ENCODE data around the gene PHACTR1. TPM values are rescaled to one million over a fixed set of nuclear protein-coding genes. Genes with fewer than 3 reads are reported as not detected.

PHACTR1 gene
- total and polyA plus RNA-seq, 3 experiments from 2014 or later: 0.04 to 0.38 (median 0.04) TPM

- no peaks in the 10 kb centered on the region for H3K9me3 ChIP-seq (ENCODE audit: low read length)
- H3K4me3 Mint-ChIP-seq: no peak overlapping the region
- POLR2A ChIA-PET: no interaction called here
- no peaks in the 10 kb centered on the region for H3K4me1 Mint-ChIP-seq
- no peak overlapping the region for H3K4me3 ChIP-seq (ENCODE audit: low read length)
- H3K9me3 Mint-ChIP-seq: no peaks in the 10 kb centered on the region
- no peaks in the 10 kb centered on the region for H3K36me3 ChIP-seq (ENCODE audit: insufficient read depth, low read length)
- no peaks in the 10 kb centered on the region for H3K4me1 ChIP-seq (ENCODE audit: insufficient read depth, low read length)
- peaks cover 0 to 18% of the 10 kb centered on the region in 2 donors for H3K27me3 Mint-ChIP-seq
- no peak overlapping the region for H3K27ac Mint-ChIP-seq
- H3K27ac ChIP-seq (ENCODE audit: low read depth, low read length): no peak overlapping the region
- no peaks in the 10 kb centered on the region for H3K36me3 Mint-ChIP-seq
- no peaks in the 10 kb centered on the region for H3K27me3 ChIP-seq (ENCODE audit: insufficient read depth, low read length, poor library complexity, severe bottlenecking)
- CTCF ChIA-PET: no interaction called here
- DNase-seq: no peak
These were observed 81.8 kb downstream of the PHACTR1 start for GRCh38 chr6:12798326-12798725.

GRCh38 chr6:12800120-12800519, 83.6 kb downstream of the PHACTR1 start:
- no peak for DNase-seq
- H3K4me3 Mint-ChIP-seq: no peak overlapping the region
- H3K9me3 Mint-ChIP-seq: no peaks in the 10 kb centered on the region
- Histone ChIP-seq H3K9me3 (ENCODE audit: low read length) (no peaks in the 10 kb centered on the region), H3K36me3 (ENCODE audit: insufficient read depth, low read length) (no peaks in the 10 kb centered on the region), H3K27me3 (ENCODE audit: insufficient read depth, low read length, poor library complexity, severe bottlenecking) (no peaks in the 10 kb centered on the region), H3K4me3 (ENCODE audit: low read length) (no peak overlapping the region), H3K27ac (ENCODE audit: low read depth, low read length) (no peak overlapping the region), H3K4me1 (ENCODE audit: insufficient read depth, low read length) (no peaks in the 10 kb centered on the region)
- H3K36me3 Mint-ChIP-seq: no peaks in the 10 kb centered on the region
- H3K27ac Mint-ChIP-seq: no peak overlapping the region
- CTCF ChIA-PET: no interaction called here
- POLR2A ChIA-PET: no interaction called here
- no peaks in the 10 kb centered on the region for H3K4me1 Mint-ChIP-seq
- H3K27me3 Mint-ChIP-seq: peaks cover 0 to 18% of the 10 kb centered on the region in 2 donors

GRCh38 chr6:12801141-12801540, 84.6 kb downstream of the PHACTR1 start:
- no peak for DNase-seq
- ChIA-PET CTCF (no interaction called here), POLR2A (no interaction called here)
- Mint-ChIP-seq H3K36me3 (no peaks in the 10 kb centered on the region), H3K27me3 (peaks cover 1 to 18% of the 10 kb centered on the region in 2 donors), H3K27ac (no peak overlapping the region), H3K9me3 (no peaks in the 10 kb centered on the region), H3K4me3 (no peak overlapping the region), H3K4me1 (no peaks in the 10 kb centered on the region)
- H3K27me3 ChIP-seq (ENCODE audit: insufficient read depth, low read length, poor library complexity, severe bottlenecking): no peaks in the 10 kb centered on the region
- no peak overlapping the region for H3K4me3 ChIP-seq (ENCODE audit: low read length)
- H3K27ac ChIP-seq (ENCODE audit: low read depth, low read length): no peak overlapping the region
- H3K36me3 ChIP-seq (ENCODE audit: insufficient read depth, low read length): no peaks in the 10 kb centered on the region
- H3K9me3 ChIP-seq (ENCODE audit: low read length): no peaks in the 10 kb centered on the region
- H3K4me1 ChIP-seq (ENCODE audit: insufficient read depth, low read length): no peaks in the 10 kb centered on the region

GRCh38 chr6:12802440-12802839, 85.9 kb downstream of the PHACTR1 start:
- Mint-ChIP-seq H3K9me3 (no peaks in the 10 kb centered on the region), H3K4me3 (no peak overlapping the region), H3K36me3 (no peaks in the 10 kb centered on the region), H3K27ac (no peak overlapping the region), H3K4me1 (no peaks in the 10 kb centered on the region), H3K27me3 (peaks cover 1 to 12% of the 10 kb centered on the region in 2 donors)
- no peaks in the 10 kb centered on the region for H3K27me3 ChIP-seq (ENCODE audit: insufficient read depth, low read length, poor library complexity, severe bottlenecking)
- H3K36me3 ChIP-seq (ENCODE audit: insufficient read depth, low read length): no peaks in the 10 kb centered on the region
- no peak overlapping the region for H3K4me3 ChIP-seq (ENCODE audit: low read length)
- H3K9me3 ChIP-seq (ENCODE audit: low read length): no peaks in the 10 kb centered on the region
- POLR2A ChIA-PET: no interaction called here
- H3K27ac ChIP-seq (ENCODE audit: low read depth, low read length): no peak overlapping the region
- H3K4me1 ChIP-seq (ENCODE audit: insufficient read depth, low read length): no peaks in the 10 kb centered on the region
- CTCF ChIA-PET: no interaction called here
- no peak for DNase-seq

GRCh38 chr6:12803486-12803885, 86.9 kb downstream of the PHACTR1 start:
- Histone ChIP-seq H3K4me1 (ENCODE audit: insufficient read depth, low read length) (no peaks in the 10 kb centered on the region), H3K27ac (ENCODE audit: low read depth, low read length) (no peak overlapping the region), H3K9me3 (ENCODE audit: low read length) (no peaks in the 10 kb centered on the region), H3K36me3 (ENCODE audit: insufficient read depth, low read length) (no peaks in the 10 kb centered on the region), H3K4me3 (ENCODE audit: low read length) (no peak overlapping the region), H3K27me3 (ENCODE audit: insufficient read depth, low read length, poor library complexity, severe bottlenecking) (no peaks in the 10 kb centered on the region)
- Mint-ChIP-seq H3K27me3 (peaks cover 1 to 9% of the 10 kb centered on the region in 2 donors), H3K27ac (no peak overlapping the region), H3K9me3 (no peaks in the 10 kb centered on the region), H3K4me3 (no peak overlapping the region), H3K36me3 (no peaks in the 10 kb centered on the region), H3K4me1 (no peaks in the 10 kb centered on the region)
- ChIA-PET CTCF (no interaction called here), POLR2A (no interaction called here)
- DNase-seq: no peak

GRCh38 chr6:12804952-12805645, 88.5 kb downstream of the PHACTR1 start:
- no peak overlapping the region for H3K27ac ChIP-seq (ENCODE audit: low read depth, low read length)
- Mint-ChIP-seq H3K27ac (no peak overlapping the region), H3K36me3 (no peaks in the 10 kb centered on the region), H3K4me1 (no peaks in the 10 kb centered on the region), H3K27me3 (peaks cover 1 to 9% of the 10 kb centered on the region in 2 donors), H3K4me3 (no peak overlapping the region), H3K9me3 (no peaks in the 10 kb centered on the region)
- H3K9me3 ChIP-seq (ENCODE audit: low read length): no peaks in the 10 kb centered on the region
- no peak for DNase-seq
- no peaks in the 10 kb centered on the region for H3K36me3 ChIP-seq (ENCODE audit: insufficient read depth, low read length)
- no peaks in the 10 kb centered on the region for H3K4me1 ChIP-seq (ENCODE audit: insufficient read depth, low read length)
- CTCF ChIA-PET: no interaction called here
- no peak overlapping the region for H3K4me3 ChIP-seq (ENCODE audit: low read length)
- POLR2A ChIA-PET: no interaction called here
- no peaks in the 10 kb centered on the region for H3K27me3 ChIP-seq (ENCODE audit: insufficient read depth, low read length, poor library complexity, severe bottlenecking)

- Histone ChIP-seq H3K27me3 (ENCODE audit: insufficient read depth, low read length, poor library complexity, severe bottlenecking) (no peaks in the 10 kb centered on the region), H3K36me3 (ENCODE audit: insufficient read depth, low read length) (no peaks in the 10 kb centered on the region), H3K4me3 (ENCODE audit: low read length) (no peak overlapping the region), H3K9me3 (ENCODE audit: low read length) (no peaks in the 10 kb centered on the region), H3K27ac (ENCODE audit: low read depth, low read length) (no peak overlapping the region), H3K4me1 (ENCODE audit: insufficient read depth, low read length) (no peaks in the 10 kb centered on the region)
- H3K27me3 Mint-ChIP-seq: peaks cover 1 to 9% of the 10 kb centered on the region in 2 donors
- no peaks in the 10 kb centered on the region for H3K4me1 Mint-ChIP-seq
- CTCF ChIA-PET: no interaction called here
- no peaks in the 10 kb centered on the region for H3K36me3 Mint-ChIP-seq
- no peak overlapping the region for H3K4me3 Mint-ChIP-seq
- no peak for DNase-seq
- POLR2A ChIA-PET: no interaction called here
- H3K9me3 Mint-ChIP-seq: no peaks in the 10 kb centered on the region
- no peak overlapping the region for H3K27ac Mint-ChIP-seq
These were observed 89.6 kb downstream of the PHACTR1 start for GRCh38 chr6:12806136-12806535.

- H3K36me3 Mint-ChIP-seq: no peaks in the 10 kb centered on the region
- POLR2A ChIA-PET: no interaction called here
- H3K4me1 Mint-ChIP-seq: no peaks in the 10 kb centered on the region
- no peaks in the 10 kb centered on the region for H3K9me3 Mint-ChIP-seq
- H3K27me3 Mint-ChIP-seq: peaks cover 1 to 4% of the 10 kb centered on the region in 2 donors
- H3K4me1 ChIP-seq (ENCODE audit: insufficient read depth, low read length): no peaks in the 10 kb centered on the region
- DNase-seq: no peak
- no peaks in the 10 kb centered on the region for H3K36me3 ChIP-seq (ENCODE audit: insufficient read depth, low read length)
- H3K27ac Mint-ChIP-seq: no peak overlapping the region
- H3K4me3 Mint-ChIP-seq: no peak overlapping the region
- H3K9me3 ChIP-seq (ENCODE audit: low read length): no peaks in the 10 kb centered on the region
- CTCF ChIA-PET: no interaction called here
- H3K27me3 ChIP-seq (ENCODE audit: insufficient read depth, low read length, poor library complexity, severe bottlenecking): no peaks in the 10 kb centered on the region
- no peak overlapping the region for H3K27ac ChIP-seq (ENCODE audit: low read depth, low read length)
- H3K4me3 ChIP-seq (ENCODE audit: low read length): no peak overlapping the region
These were observed 90.2 kb downstream of the PHACTR1 start for GRCh38 chr6:12806796-12807195.

- Histone ChIP-seq H3K27me3 (ENCODE audit: insufficient read depth, low read length, poor library complexity, severe bottlenecking) (no peaks in the 10 kb centered on the region), H3K9me3 (ENCODE audit: low read length) (no peaks in the 10 kb centered on the region), H3K27ac (ENCODE audit: low read depth, low read length) (no peak overlapping the region), H3K36me3 (ENCODE audit: insufficient read depth, low read length) (no peaks in the 10 kb centered on the region), H3K4me1 (ENCODE audit: insufficient read depth, low read length) (no peaks in the 10 kb centered on the region), H3K4me3 (ENCODE audit: low read length) (no peak overlapping the region)
- no peak overlapping the region for H3K4me3 Mint-ChIP-seq
- POLR2A ChIA-PET: no interaction called here
- no peak overlapping the region for H3K27ac Mint-ChIP-seq
- H3K27me3 Mint-ChIP-seq: no peaks in the 10 kb centered on the region
- H3K36me3 Mint-ChIP-seq: no peaks in the 10 kb centered on the region
- CTCF ChIA-PET: no interaction called here
- H3K4me1 Mint-ChIP-seq: no peaks in the 10 kb centered on the region
- DNase-seq: no peak
- no peaks in the 10 kb centered on the region for H3K9me3 Mint-ChIP-seq
These were observed 95.0 kb downstream of the PHACTR1 start for GRCh38 chr6:12811519-12811918.

All from CD8-positive, alpha-beta memory T cell (primary cell).